A673 (cell line): ENCODE data around the gene KPNA1. TPM values are rescaled to one million over a fixed set of nuclear protein-coding genes. Genes with fewer than 3 reads are reported as not detected.

ENCODE experiments used
- BruUV-seq: library from RNA; stranded (reverse); fragments of 400-500 nt; replicated peaks from 2 replicates; lab custom pipeline; 2021; lab: Mats Ljungman, UMichigan
- CTCF ChIA-PET: fragments of 300-600 bp; sonication (Branson Sonifier 250); formaldehyde crosslinking; loops from one replicate; lab custom pipeline; 2022; ENCODE audit warnings: antibody characterized with exemption; lab: Charles Lee
- POLR2A ChIA-PET: fragments of 300-600 bp; sonication (Branson Sonifier 250); formaldehyde crosslinking; loops from one replicate; lab custom pipeline; 2022; ENCODE audit warnings: antibody characterized with exemption; ENCODE audit not compliant: low non-redundant PET; lab: Charles Lee
- DNase-seq: peaks from one replicate; pipeline ENCODE4 v3.0.0-alpha.2; 2015; ENCODE audit warnings: low spot score
- H3K27ac ChIP-seq: fragments of 200-600 bp; sonication (generic); 2 replicates; pipeline ENCODE4 v1.5.1; 2016; ENCODE audit warnings: mixed run types, low read depth, mild to moderate bottlenecking, mixed read lengths, antibody characterized with exemption, low read length; ENCODE audit not compliant: poor library complexity, severe bottlenecking
- H3K27me3 ChIP-seq: fragments of 200-600 bp; sonication (generic); replicated peaks from 2 replicates; pipeline ENCODE4 v1.6.1; 2017; ENCODE audit warnings: mixed run types, low read depth, mild to moderate bottlenecking, mixed read lengths, antibody characterized with exemption, low read length; ENCODE audit not compliant: insufficient read depth, poor library complexity
- H3K36me3 ChIP-seq: fragments of 200-600 bp; sonication (generic); 2 replicates; pipeline ENCODE4 v1.6.1; 2016; ENCODE audit warnings: mixed run types, mild to moderate bottlenecking, mixed read lengths, antibody characterized with exemption, low read length; ENCODE audit not compliant: insufficient read depth, poor library complexity, severe bottlenecking
- H3K4me1 ChIP-seq: fragments of 200-600 bp; sonication (generic); 2 replicates; pipeline ENCODE4 v1.6.1; 2017; ENCODE audit warnings: mixed run types, mild to moderate bottlenecking, mixed read lengths, antibody characterized with exemption, low read length; ENCODE audit not compliant: insufficient read depth, poor library complexity, severe bottlenecking
- H3K4me3 ChIP-seq: fragments of 200-600 bp; sonication (generic); 2 replicates; pipeline ENCODE4 v1.5.1; 2016; ENCODE audit warnings: low read depth, mixed run types, mild to moderate bottlenecking, mixed read lengths, low read length; ENCODE audit not compliant: poor library complexity, severe bottlenecking
- H3K9me3 ChIP-seq: fragments of 200-600 bp; sonication (generic); 2 replicates; pipeline ENCODE4 v1.6.1; 2016; ENCODE audit warnings: mixed run types, low read depth, mild to moderate bottlenecking, mixed read lengths, antibody characterized with exemption, low read length; ENCODE audit not compliant: poor library complexity, severe bottlenecking
- CTCF ChIP-seq: fragments of 300-800, 200-600 bp; sonication (generic); conservative IDR thresholded peaks from 2 replicates; pipeline ENCODE4 v1.5.1; 2017; ENCODE audit warnings: low read depth, mild to moderate bottlenecking, antibody characterized with exemption, low read length, moderate library complexity, mixed read lengths
- EZH2 ChIP-seq: fragments of 200-600 bp; sonication (generic); IDR thresholded peaks from 2 replicates; pipeline ENCODE4 v1.6.1; 2017; ENCODE audit warnings: borderline replicate concordance, low read depth, mild to moderate bottlenecking, mixed read lengths, antibody characterized with exemption, low read length; ENCODE audit not compliant: poor library complexity, severe bottlenecking
- intact Hi-C: fragments of 100-400 bp; cut with micrococcal nuclease; formaldehyde crosslinking; loops from one replicate; pipeline ENCODE4 v1.10.0; 2022; ENCODE audit not compliant: unreplicated experiment
- total RNA-seq: library from RNA; stranded (reverse); gene quantifications from 2 replicates; pipeline ENCODE4 v1.2.3, GENCODE V29; 2021

KPNA1 gene
- total RNA-seq, 1 experiment from 2014 or later, result 110 TPM

- Histone ChIP-seq H3K27me3 (no peaks in the 10 kb centered on the region), H3K9me3 (no peaks in the 10 kb centered on the region), H3K36me3 (peaks cover 32% of the 10 kb centered on the region), H3K4me1 (no peaks in the 10 kb centered on the region), H3K27ac (no peak overlapping the region), H3K4me3 (no peak overlapping the region)
- intact Hi-C loops, result loop anchor here (10.0 kb wide), 1 partner anchor 98 kb away; the partner anchor contains the start of genes DTX3L and PARP9
- POLR2A ChIA-PET, result no interaction called here
- CTCF ChIA-PET, result no interaction called here
- TF ChIP-seq CTCF (no peak), EZH2 (no peak)
- BruUV-seq, result no TSS peak
- DNase-seq, result no peak
Observed at GRCh38 chr3:122466701-122467240, 48.0 kb downstream of the KPNA1 start.

- Histone ChIP-seq H3K4me3 (no peak overlapping the region), H3K27ac (no peak overlapping the region), H3K9me3 (no peaks in the 10 kb centered on the region), H3K4me1 (no peaks in the 10 kb centered on the region), H3K36me3 (peaks cover 45% of the 10 kb centered on the region), H3K27me3 (no peaks in the 10 kb centered on the region)
- BruUV-seq, result no TSS peak
- ChIA-PET CTCF (no interaction called here), POLR2A (no interaction called here)
- TF ChIP-seq EZH2 (no peak), CTCF (no peak)
- no peak for DNase-seq
- intact Hi-C loops, result loop anchor here (10.0 kb wide), 1 partner anchor 100 kb away; the partner anchor contains the start of genes DTX3L and PARP9
Observed at GRCh38 chr3:122464659-122465058, 50.1 kb downstream of the KPNA1 start.

GRCh38 chr3:122462406-122462805 lies 52.3 kb downstream of the KPNA1 start:
- POLR2A ChIA-PET, result no interaction called here
- H3K9me3 ChIP-seq, result no peaks in the 10 kb centered on the region
- no TSS peak for BruUV-seq
- H3K27ac ChIP-seq, result no peak overlapping the region
- no peak for TF ChIP-seq CTCF
- no peak for TF ChIP-seq EZH2
- no peaks in the 10 kb centered on the region for H3K4me1 ChIP-seq
- intact Hi-C loops, result loop anchor here (10.0 kb wide), 1 partner anchor 102 kb away; the partner anchor contains the start of genes DTX3L and PARP9
- no peak overlapping the region for H3K4me3 ChIP-seq
- peaks cover 65% of the 10 kb centered on the region for H3K36me3 ChIP-seq
- CTCF ChIA-PET, result no interaction called here
- H3K27me3 ChIP-seq, result no peaks in the 10 kb centered on the region
- no peak for DNase-seq
